Measurements from ENCODE around the gene ANKRD34A. TPM values are rescaled to one million over a fixed set of nuclear protein-coding genes. Genes with fewer than 3 reads are reported as not detected.

The ANKRD34A gene
- total RNA-seq: 0.69 TPM
- long read RNA-seq: 0 reads

GRCh38 chr1:145964328-145965118 is at the start of gene ANKRD34A, which contains the start of gene POLR3GL:
Gene ANKRD34A (minus strand): TSS chr1:145964575. CDS start chr1:145961759, 2,816 bp downstream.
Gene POLR3GL (plus strand): TSS chr1:145964690. CDS start chr1:145974866, 10,176 bp downstream.
- no peaks in the 10 kb centered on the region for H3K36me3 ChIP-seq
- H3K4me1 ChIP-seq: peaks cover 45% of the 10 kb centered on the region
- H3K27ac ChIP-seq: peak within 1 kb of the TSS; percentile 82
- peak; percentile 96 for ATAC-seq
- no peaks in the 10 kb centered on the region for H3K9me3 ChIP-seq
- intact Hi-C loops (cut with DNase I): no loop called here
- DNase-seq: peak; percentile 98
- H3K4me3 ChIP-seq: peak within 1 kb of the TSS; percentile 65
- no peaks in the 10 kb centered on the region for H3K27me3 ChIP-seq
- TF ChIP-seq CTCF (IDR thresholded peaks at IDR 0.05): no peak

- DNase-seq (no peak), ATAC-seq (no peak)
- no peak overlapping the region for H3K4me3 ChIP-seq
- H3K9me3 ChIP-seq: no peaks in the 10 kb centered on the region
- H3K27ac ChIP-seq: no peak overlapping the region
- no peak for TF ChIP-seq CTCF (IDR thresholded peaks at IDR 0.05)
- H3K4me1 ChIP-seq: peaks cover 17% of the 10 kb centered on the region
- H3K27me3 ChIP-seq: no peaks in the 10 kb centered on the region
- intact Hi-C loops (cut with DNase I): loop anchor here (5.0 to 10.0 kb wide), 3 partner anchors 36 to 159 kb away; partner anchors contain the start of gene PIAS3
- H3K36me3 ChIP-seq: no peaks in the 10 kb centered on the region
Measured at GRCh38 chr1:146013559-146013922, 49.2 kb upstream of the ANKRD34A start.

- H3K27ac ChIP-seq: no peak overlapping the region
- intact Hi-C loops (cut with DNase I): loop anchor here (5.0 to 10.0 kb wide), 3 partner anchors 36 to 158 kb away; partner anchors contain the start of gene PIAS3
- DNase-seq (no peak), ATAC-seq (peak; percentile 68)
- no peaks in the 10 kb centered on the region for H3K9me3 ChIP-seq
- H3K36me3 ChIP-seq: no peaks in the 10 kb centered on the region
- no peaks in the 10 kb centered on the region for H3K27me3 ChIP-seq
- peak; percentile 79 for TF ChIP-seq CTCF (IDR thresholded peaks at IDR 0.05)
- no peak overlapping the region for H3K4me3 ChIP-seq
- H3K4me1 ChIP-seq: peaks cover 18% of the 10 kb centered on the region
Measured at GRCh38 chr1:146012703-146013558, 48.6 kb upstream of the ANKRD34A start.

- Histone ChIP-seq H3K9me3 (no peaks in the 10 kb centered on the region), H3K27ac (peak overlapping the region; percentile 75), H3K4me3 (no peak overlapping the region), H3K36me3 (no peaks in the 10 kb centered on the region), H3K27me3 (no peaks in the 10 kb centered on the region), H3K4me1 (peaks cover 39% of the 10 kb centered on the region)
- TF ChIP-seq CTCF (IDR thresholded peaks at IDR 0.05): no peak
- intact Hi-C loops (cut with DNase I): loop anchor here (5.0 to 10.0 kb wide), 3 partner anchors 33 to 155 kb away; partner anchors contain the start of gene PIAS3
- ATAC-seq (peak; percentile 78), DNase-seq (peak; percentile 72)
Measured at GRCh38 chr1:146010126-146010738, 45.9 kb upstream of the ANKRD34A start.

GRCh38 chr1:146007489-146008133 is 43.2 kb upstream of the ANKRD34A start:
- Histone ChIP-seq H3K36me3 (no peaks in the 10 kb centered on the region), H3K4me1 (peaks cover 39% of the 10 kb centered on the region), H3K27ac (peak overlapping the region; percentile 91), H3K9me3 (no peaks in the 10 kb centered on the region), H3K4me3 (no peak overlapping the region), H3K27me3 (no peaks in the 10 kb centered on the region)
- DNase-seq: no peak
- TF ChIP-seq CTCF (IDR thresholded peaks at IDR 0.05): no peak
- ATAC-seq: no peak
- intact Hi-C loops (cut with DNase I): no loop called here
